Measurements from ENCODE around the gene IFRD2.

Gene IFRD2

GRCh38 chr3:50292159-50293078 is at the start of gene IFRD2:
Gene IFRD2, minus strand, starts transcription at chr3:50292429. Its CDS starts 155 bp downstream, at chr3:50292274.
- Histone ChIP-seq H2AFZ (ENCODE audit: low read length) (peak within 1 kb of the TSS; percentile 65), H3K9ac (ENCODE audit: low read depth, low read length, poor library complexity, severe bottlenecking) (peak within 1 kb of the TSS; percentile 76), H3K36me3 (ENCODE audit: insufficient read depth, low read length) (peaks cover 12% of the 10 kb centered on the region; the same call in 1 of the 2 replicates), H3K27me3 (ENCODE audit: insufficient read depth, low read length, poor library complexity, severe bottlenecking) (no peaks in the 10 kb centered on the region), H3K9me3 (ENCODE audit: insufficient read depth, low read depth, low read length) (no peaks in the 10 kb centered on the region), H3K79me2 (ENCODE audit: insufficient read depth, low read length) (peaks cover 32% of the 10 kb centered on the region), H4K20me1 (ENCODE audit: insufficient read depth, low read length, poor library complexity, severe bottlenecking) (peaks cover 3% of the 10 kb centered on the region), H3F3A (ENCODE audit: low read depth) (no peaks in the 10 kb centered on the region), H3K4me2 (ENCODE audit: low read depth, low read length, poor library complexity, severe bottlenecking) (peak within 1 kb of the TSS; percentile 86), H3K9me2 (replicated peaks; ENCODE audit: low read depth, low read length) (no peaks in the 10 kb centered on the region), H3K4me1 (ENCODE audit: insufficient read depth, low read length, poor library complexity, severe bottlenecking) (peaks cover 20% of the 10 kb centered on the region), H3K4me3 (ENCODE audit: low read length, poor library complexity, severe bottlenecking) (peak within 1 kb of the TSS; percentile 91)
- no peak for TF ChIP-seq EZH2phosphoT487 (IDR thresholded peaks at IDR 0.05; ENCODE audit: borderline replicate concordance)
- TF ChIP-seq CTCF (conservative IDR thresholded peaks at IDR 0.05; ENCODE audit: low read length): peak; percentile 17

GRCh38 chr3:50341537-50341936 is 49.3 kb upstream of the IFRD2 start:
- TF ChIP-seq CTCF (conservative IDR thresholded peaks at IDR 0.05; ENCODE audit: low read length): no peak
- TF ChIP-seq EZH2phosphoT487 (IDR thresholded peaks at IDR 0.05; ENCODE audit: borderline replicate concordance): no peak
- H3K9me3 ChIP-seq (ENCODE audit: insufficient read depth, low read depth, low read length): no peaks in the 10 kb centered on the region
- peaks cover 4% of the 10 kb centered on the region for H3K27me3 ChIP-seq (ENCODE audit: insufficient read depth, low read length, poor library complexity, severe bottlenecking)
- H3K9me2 ChIP-seq (replicated peaks; ENCODE audit: low read depth, low read length): no peaks in the 10 kb centered on the region
- peaks cover 38% of the 10 kb centered on the region for H3K4me1 ChIP-seq (ENCODE audit: insufficient read depth, low read length, poor library complexity, severe bottlenecking)
- peaks cover 55% of the 10 kb centered on the region for H3K79me2 ChIP-seq (ENCODE audit: insufficient read depth, low read length)
- peak overlapping the region; percentile 91 for H3K4me2 ChIP-seq (ENCODE audit: low read depth, low read length, poor library complexity, severe bottlenecking)
- peaks cover 5% of the 10 kb centered on the region for H4K20me1 ChIP-seq (ENCODE audit: insufficient read depth, low read length, poor library complexity, severe bottlenecking)
- H3K4me3 ChIP-seq (ENCODE audit: low read length, poor library complexity, severe bottlenecking): peak overlapping the region; percentile 97
- H3K9ac ChIP-seq (ENCODE audit: low read depth, low read length, poor library complexity, severe bottlenecking): peak overlapping the region; percentile 98
- H3K36me3 ChIP-seq (ENCODE audit: insufficient read depth, low read length): no peaks in the 10 kb centered on the region
- peaks cover 8% of the 10 kb centered on the region; the same call in 1 of the 2 replicates for H3F3A ChIP-seq (ENCODE audit: low read depth)
- H2AFZ ChIP-seq (ENCODE audit: low read length): no peak overlapping the region

- Histone ChIP-seq H3K9ac (ENCODE audit: low read depth, low read length, poor library complexity, severe bottlenecking) (peak within 1 kb of the TSS; percentile 98), H3K4me2 (ENCODE audit: low read depth, low read length, poor library complexity, severe bottlenecking) (peak within 1 kb of the TSS; percentile 91), H3K9me2 (replicated peaks; ENCODE audit: low read depth, low read length) (no peaks in the 10 kb centered on the region), H4K20me1 (ENCODE audit: insufficient read depth, low read length, poor library complexity, severe bottlenecking) (peaks cover 14% of the 10 kb centered on the region), H2AFZ (ENCODE audit: low read length) (no peak within 1 kb of the TSS; the same call in 1 of the 2 replicates), H3K36me3 (ENCODE audit: insufficient read depth, low read length) (no peaks in the 10 kb centered on the region), H3K4me3 (ENCODE audit: low read length, poor library complexity, severe bottlenecking) (peak within 1 kb of the TSS; percentile 97), H3K4me1 (ENCODE audit: insufficient read depth, low read length, poor library complexity, severe bottlenecking) (peaks cover 47% of the 10 kb centered on the region), H3F3A (ENCODE audit: low read depth) (0 out of 2 replicates have a peak, but pooled peaks cover 7% of the 10 kb centered on the region), H3K27me3 (ENCODE audit: insufficient read depth, low read length, poor library complexity, severe bottlenecking) (peaks cover 4% of the 10 kb centered on the region), H3K79me2 (ENCODE audit: insufficient read depth, low read length) (peaks cover 64% of the 10 kb centered on the region), H3K9me3 (ENCODE audit: insufficient read depth, low read depth, low read length) (no peaks in the 10 kb centered on the region)
- TF ChIP-seq EZH2phosphoT487 (IDR thresholded peaks at IDR 0.05; ENCODE audit: borderline replicate concordance): no peak
- TF ChIP-seq CTCF (conservative IDR thresholded peaks at IDR 0.05; ENCODE audit: low read length): no peak
These were observed 48.5 kb upstream of the IFRD2 start, which contains the start of gene RASSF1 for GRCh38 chr3:50340448-50341329. Gene RASSF1, minus strand, starts transcription at chr3:50340836. Its CDS starts 31 bp downstream, at chr3:50340805.

Data from Loucy (cell line).